NOMO-1 (cell line): ENCODE data around the gene THSD4.

Experiments used
- DNase-seq, 2 experiments: peaks; one replicate each; lab custom pipeline; 2025; ENCODE audit not compliant: unreplicated experiment in 2 of 2; lab: John Stamatoyannopoulos, UW

Gene THSD4

DNA sequence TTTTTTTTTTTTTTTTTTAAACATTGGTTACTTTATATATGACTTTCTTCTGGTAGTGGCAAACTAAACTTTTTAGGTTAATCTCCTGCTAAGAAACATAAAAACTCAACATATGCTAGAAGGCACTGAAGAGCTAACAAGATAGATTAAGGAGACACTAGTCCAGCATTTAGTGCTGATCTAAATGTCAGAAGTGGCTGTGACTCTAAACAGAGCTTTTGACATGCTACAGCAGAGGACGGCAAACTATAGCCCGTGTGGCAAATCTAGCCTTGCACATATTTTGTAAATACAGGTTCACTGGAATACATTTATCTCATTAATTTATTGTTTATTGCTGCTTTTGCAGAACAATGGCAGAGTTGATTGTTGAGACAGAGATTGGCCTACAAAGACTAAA is 715.7 kb downstream of the THSD4 start:
- no peak for DNase-seq
